ENCODE measurements around the gene SLC35E1.

Gene SLC35E1

GRCh38 chr19:16573296-16573695, 1.1 kb upstream of the SLC35E1 start:
- no peak for FAIRE-seq
- TF ChIP-seq CTCF (IDR thresholded peaks at IDR 0.05; ENCODE audit: insufficient read depth, missing control alignments): no peak
- DNase-seq (ENCODE audit: insufficient read length, low spot score): no peak

- DNase-seq (ENCODE audit: insufficient read length, low spot score): no peak
- TF ChIP-seq CTCF (IDR thresholded peaks at IDR 0.05; ENCODE audit: insufficient read depth, missing control alignments): no peak
- FAIRE-seq: no peak
Observed at GRCh38 chr19:16571822-16572331, 338 bp downstream of the SLC35E1 start.

- TF ChIP-seq CTCF (IDR thresholded peaks at IDR 0.05; ENCODE audit: insufficient read depth, missing control alignments): no peak
- DNase-seq (ENCODE audit: insufficient read length, low spot score): no peak
- FAIRE-seq: no peak
Observed at GRCh38 chr19:16571283-16571682, 932 bp downstream of the SLC35E1 start.

- no peak for FAIRE-seq
- TF ChIP-seq CTCF (IDR thresholded peaks at IDR 0.05; ENCODE audit: insufficient read depth, missing control alignments): no peak
- no peak for DNase-seq (ENCODE audit: insufficient read length, low spot score)
Observed at GRCh38 chr19:16569609-16570320, 2.5 kb downstream of the SLC35E1 start.

- no peak for DNase-seq (ENCODE audit: insufficient read length, low spot score)
- TF ChIP-seq CTCF (IDR thresholded peaks at IDR 0.05; ENCODE audit: insufficient read depth, missing control alignments): no peak
- FAIRE-seq: no peak
Observed at GRCh38 chr19:16566702-16567101, 5.5 kb downstream of the SLC35E1 start.

- DNase-seq (ENCODE audit: insufficient read length, low spot score): no peak
- no peak for FAIRE-seq
- no peak for TF ChIP-seq CTCF (IDR thresholded peaks at IDR 0.05; ENCODE audit: insufficient read depth, missing control alignments)
Observed at GRCh38 chr19:16566161-16566560, 6.1 kb downstream of the SLC35E1 start.

GRCh38 chr19:16564842-16565241, 7.4 kb downstream of the SLC35E1 start:
- no peak for TF ChIP-seq CTCF (IDR thresholded peaks at IDR 0.05; ENCODE audit: insufficient read depth, missing control alignments)
- no peak for DNase-seq (ENCODE audit: insufficient read length, low spot score)
- FAIRE-seq: no peak
